B cell (primary cell): Measurements from ENCODE around the gene TF. TPM values are rescaled to one million over a fixed set of nuclear protein-coding genes. Genes with fewer than 3 reads are reported as not detected.

ENCODE experiments used
- ATAC-seq: fragments of 200-7000 bp; cut with Tn5 transposase; one replicate; pipeline ENCODE4 v1.10.0; 2021; ENCODE audit warnings: low read depth, mild to moderate bottlenecking, moderate number of reproducible peaks, moderate library complexity
- CTCF ChIA-PET: fragments of 350-600 bp; sonication (Branson Sonifier 250); formaldehyde crosslinking; loops from one replicate; lab custom pipeline; 2021; ENCODE audit warnings: antibody characterized with exemption, inconsistent platforms; lab: Charles Lee
- POLR2A ChIA-PET: fragments of 350-600 bp; sonication (Branson Sonifier 250); formaldehyde crosslinking; loops from one replicate; lab custom pipeline; 2021; ENCODE audit warnings: antibody characterized with exemption; lab: Charles Lee
- DNase-seq: peaks from one replicate; pipeline ENCODE4 v3.0.0; 2013
- H2AFZ ChIP-seq: 2 replicates; pipeline ENCODE4 v1.6.1; 2012; ENCODE audit warnings: mild to moderate bottlenecking, low read depth, low read length; ENCODE audit not compliant: insufficient read depth, poor library complexity, severe bottlenecking
- H3K27ac ChIP-seq, 2 donors: 1 replicate in 1 of 2; 2 replicates in 1 of 2; pipeline ENCODE4 v1.5.1; 2012 to 2013; ENCODE audit warnings: low read length in 2 of 2, mild to moderate bottlenecking in 2 of 2, moderate library complexity in 1 of 2
- H3K27me3 ChIP-seq, 4 experiments: fragments of 200-600 bp in 1 of 4; sonication (generic) in 1 of 4; replicated peaks in 1 of 4; 1 replicate in 2 of 4; 2 replicates in 2 of 4; pipeline versions ENCODE4 v1.6.1 to v1.7.0; 2013 to 2016; ENCODE audit warnings: low read length in 3 of 4, mild to moderate bottlenecking in 2 of 4, mixed read lengths in 1 of 4, moderate library complexity in 1 of 4; ENCODE audit not compliant: insufficient read depth in 4 of 4, control insufficient read depth in 3 of 4; ENCODE audit errors: control extremely low read depth in 1 of 4
- H3K36me3 ChIP-seq, 2 experiments: replicated peaks in 1 of 2; 1 replicate in 1 of 2; 2 replicates in 1 of 2; pipeline versions ENCODE4 v1.6.1 to v1.7.1; 2013; ENCODE audit warnings: low read length in 1 of 2; ENCODE audit not compliant: insufficient read depth in 2 of 2, control insufficient read depth in 1 of 2; ENCODE audit errors: control extremely low read depth in 1 of 2, extremely low read depth in 1 of 2
- H3K4me1 ChIP-seq, 2 donors: fragments of 200-600 bp in 1 of 2; sonication (generic) in 1 of 2; 1 replicate in 1 of 2; 2 replicates in 1 of 2; pipeline versions ENCODE4 v1.5.1 to v1.6.1; 2013 to 2017; ENCODE audit warnings: low read length in 2 of 2; ENCODE audit not compliant: control insufficient read depth in 2 of 2, insufficient read depth in 2 of 2
- H3K4me2 ChIP-seq: replicated peaks from 2 replicates; pipeline ENCODE3; 2012; ENCODE audit warnings: mild to moderate bottlenecking, low read depth, low read length; ENCODE audit not compliant: poor library complexity, severe bottlenecking
- H3K4me3 ChIP-seq, 5 experiments: fragments of 200-600 bp in 1 of 5; sonication (generic) in 1 of 5; 1 replicate in 3 of 5; 2 replicates in 2 of 5; pipeline versions ENCODE4 v1.5.1 to v1.7.0; 2011 to 2016; ENCODE audit warnings: low read length in 4 of 5, mild to moderate bottlenecking in 4 of 5, low read depth in 2 of 5, control low read depth in 1 of 5, moderate library complexity in 1 of 5; ENCODE audit not compliant: insufficient read depth in 1 of 5; ENCODE audit errors: control extremely low read depth in 1 of 5, extremely low read depth in 1 of 5
- H3K79me2 ChIP-seq: fragments of 200-600 bp; sonication (generic); one replicate; pipeline ENCODE4 v1.6.0; 2016; ENCODE audit warnings: low read length; ENCODE audit not compliant: control insufficient read depth, insufficient read depth
- H3K9ac ChIP-seq: fragments of 200-600 bp; sonication (generic); 2 replicates; pipeline ENCODE4 v1.6.1; 2017; ENCODE audit warnings: mild to moderate bottlenecking, low read length, moderate library complexity
- H3K9me3 ChIP-seq, 3 donors: one replicate each; pipeline versions ENCODE4 v1.6.1 to v1.7.1; 2013; ENCODE audit warnings: low read length in 2 of 3; ENCODE audit not compliant: control insufficient read depth in 2 of 3, insufficient read depth in 1 of 3; ENCODE audit errors: control extremely low read depth in 1 of 3
- H4K20me1 ChIP-seq: 2 replicates; pipeline ENCODE4 v1.6.0; 2012; ENCODE audit warnings: mild to moderate bottlenecking, low read length; ENCODE audit not compliant: insufficient read depth, control insufficient read depth, poor library complexity, severe bottlenecking
- H3K27ac Mint-ChIP-seq: one replicate; pipeline ENCODE4 v1.8.0; 2021; ENCODE audit warnings: mixed read lengths
- H3K27me3 Mint-ChIP-seq: one replicate; pipeline ENCODE4 v1.8.0; 2021; ENCODE audit warnings: mixed read lengths
- H3K4me1 Mint-ChIP-seq: one replicate; pipeline ENCODE4 v1.8.0; 2021; ENCODE audit warnings: mixed read lengths
- H3K4me3 Mint-ChIP-seq: one replicate; pipeline ENCODE4 v1.8.0; 2021; ENCODE audit warnings: mixed read lengths
- H3K9me3 Mint-ChIP-seq: one replicate; pipeline ENCODE4 v1.8.0; 2022; ENCODE audit warnings: mixed read lengths; ENCODE audit not compliant: insufficient read depth
- EZH2 ChIP-seq: IDR thresholded peaks from 2 replicates; pipeline ENCODE4 v1.6.1; 2012; ENCODE audit warnings: borderline replicate concordance, low read depth, mild to moderate bottlenecking, moderate library complexity, low read length; ENCODE audit not compliant: insufficient read depth, poor library complexity, severe bottlenecking
- WGBS: methylation state at CpG from one replicate; pipeline ENCODE4 v1.1.5; 2013; ENCODE audit warnings: missing lambda C conversion rate; ENCODE audit not compliant: insufficient coverage; 5-methylcytosine and 5-hydroxymethylcytosine counted together
- intact Hi-C: fragments of 100-400 bp; cut with micrococcal nuclease; formaldehyde crosslinking; loops from one replicate; pipeline ENCODE4 v1.10.0; 2022
- polyA plus RNA-seq: library from polyadenylated mRNA; depleted of rRNA; stranded (reverse); fragments of >200 nt; gene quantifications from 2 replicates; pipeline ENCODE4 v1.2.3, GENCODE V29; 2012
- total RNA-seq, 2 donors: library from RNA; stranded (reverse); fragments of 120-200 nt in 1 of 2; gene quantifications; 1 replicate in 1 of 2; 2 replicates in 1 of 2; pipeline versions ENCODE4 v1.2.3 to v1.2.4, GENCODE V29; 2013 to 2022
- TF ChIP-seq, protein P1 (sequence below): fragments of 200-600 bp; IDR thresholded peaks from one replicate; pipeline ENCODE4 v1.8.0; 2022; ENCODE audit warnings: antibody characterized with exemption, mild to moderate bottlenecking

TF gene
- total and polyA plus RNA-seq, 2 donors (not counting 1 experiment from before 2014, with no cell fraction given), result 0.27 to 0.37 TPM

DNA sequence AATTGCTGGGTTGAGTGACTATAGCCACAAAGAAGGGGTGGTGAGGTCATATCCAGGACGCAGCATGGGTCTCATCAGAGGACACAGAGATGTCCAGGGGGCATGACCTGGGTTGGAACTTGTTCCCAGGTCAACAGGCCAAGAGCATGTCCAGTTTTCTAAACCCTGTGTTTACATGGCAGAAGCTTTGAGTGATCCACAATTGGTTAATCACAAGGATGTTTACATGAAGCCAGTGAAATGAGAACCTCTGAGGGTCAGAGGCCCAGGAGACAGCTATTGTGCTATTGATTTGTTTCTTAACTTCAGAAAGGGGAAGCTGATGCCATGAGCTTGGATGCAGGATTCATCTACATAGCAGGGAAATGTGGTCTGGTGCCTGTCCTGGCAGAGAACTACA lies 42.3 kb upstream of the TF start:
- DNase-seq (no peak), ATAC-seq (no peak)
- Mint-ChIP-seq H3K4me1 (no peaks in the 10 kb centered on the region), H3K4me3 (no peak overlapping the region), H3K9me3 (no peaks in the 10 kb centered on the region), H3K27me3 (peaks cover 32% of the 10 kb centered on the region), H3K27ac (no peak overlapping the region)
- no peak overlapping the region for H3K4me3 ChIP-seq
- no peak for TF ChIP-seq EZH2
- TF ChIP-seq, protein P1, sequence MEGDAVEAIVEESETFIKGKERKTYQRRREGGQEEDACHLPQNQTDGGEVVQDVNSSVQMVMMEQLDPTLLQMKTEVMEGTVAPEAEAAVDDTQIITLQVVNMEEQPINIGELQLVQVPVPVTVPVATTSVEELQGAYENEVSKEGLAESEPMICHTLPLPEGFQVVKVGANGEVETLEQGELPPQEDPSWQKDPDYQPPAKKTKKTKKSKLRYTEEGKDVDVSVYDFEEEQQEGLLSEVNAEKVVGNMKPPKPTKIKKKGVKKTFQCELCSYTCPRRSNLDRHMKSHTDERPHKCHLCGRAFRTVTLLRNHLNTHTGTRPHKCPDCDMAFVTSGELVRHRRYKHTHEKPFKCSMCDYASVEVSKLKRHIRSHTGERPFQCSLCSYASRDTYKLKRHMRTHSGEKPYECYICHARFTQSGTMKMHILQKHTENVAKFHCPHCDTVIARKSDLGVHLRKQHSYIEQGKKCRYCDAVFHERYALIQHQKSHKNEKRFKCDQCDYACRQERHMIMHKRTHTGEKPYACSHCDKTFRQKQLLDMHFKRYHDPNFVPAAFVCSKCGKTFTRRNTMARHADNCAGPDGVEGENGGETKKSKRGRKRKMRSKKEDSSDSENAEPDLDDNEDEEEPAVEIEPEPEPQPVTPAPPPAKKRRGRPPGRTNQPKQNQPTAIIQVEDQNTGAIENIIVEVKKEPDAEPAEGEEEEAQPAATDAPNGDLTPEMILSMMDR, result no peak
- H3K36me3 ChIP-seq, result no peaks in the 10 kb centered on the region
- peaks cover 0 to 9% (median 0%) of the 10 kb centered on the region in 3 donors for H3K9me3 ChIP-seq
- WGBS, result 80% methylated on average over 1 of the region's 1 CpG
- H4K20me1 ChIP-seq, result no peaks in the 10 kb centered on the region
- no peak overlapping the region for H3K4me2 ChIP-seq
- ChIA-PET POLR2A (no interaction called here), CTCF (no interaction called here)
- no peaks in the 10 kb centered on the region for H3K4me1 ChIP-seq
- no peak overlapping the region for H2AFZ ChIP-seq
- intact Hi-C loops, result no loop called here
- H3K27ac ChIP-seq, result no peak overlapping the region
- H3K79me2 ChIP-seq, result no peaks in the 10 kb centered on the region
- no peak overlapping the region for H3K9ac ChIP-seq
- H3K27me3 ChIP-seq, result peaks cover 0 to 10% (median 3%) of the 10 kb centered on the region in 4 experiments

GRCh38 chr3:133706033-133706432 lies 40.2 kb upstream of the TF start:
- Histone ChIP-seq H2AFZ (no peak overlapping the region), H3K4me2 (no peak overlapping the region), H4K20me1 (no peaks in the 10 kb centered on the region), H3K9ac (no peak overlapping the region), H3K36me3 (no peaks in the 10 kb centered on the region), H3K4me1 (no peaks in the 10 kb centered on the region), H3K79me2 (no peaks in the 10 kb centered on the region), H3K27me3 (peaks cover 0 to 12% (median 3%) of the 10 kb centered on the region in 4 experiments), H3K27ac (no peak overlapping the region), H3K9me3 (no peaks in the 10 kb centered on the region), H3K4me3 (no peak overlapping the region)
- Mint-ChIP-seq H3K9me3 (no peaks in the 10 kb centered on the region), H3K4me3 (no peak overlapping the region), H3K4me1 (no peaks in the 10 kb centered on the region), H3K27me3 (peaks cover 47% of the 10 kb centered on the region), H3K27ac (no peak overlapping the region)
- intact Hi-C loops, result no loop called here
- CTCF ChIA-PET, result no interaction called here
- WGBS, result 77% methylated on average over 3 of the region's 4 CpGs
- TF ChIP-seq, protein P1, result no peak
- no peak for TF ChIP-seq EZH2
- POLR2A ChIA-PET, result no interaction called here
- no peak for ATAC-seq
- no peak for DNase-seq
